ENCODE data around the gene IL34.

Gene IL34

GRCh38 chr16:70678898-70679670 lies 32.7 kb downstream of the IL34 start:
- no peak overlapping the region for H3K4me3 ChIP-seq (ENCODE audit: control insufficient read depth, low read depth, low read length)
- no peak for DNase-seq (ENCODE audit: low read depth)
- TF ChIP-seq CTCF (conservative IDR thresholded peaks at IDR 0.05; ENCODE audit: control insufficient read depth, insufficient read depth, low read depth, low read length), result no peak

- no peak overlapping the region for H3K4me3 ChIP-seq (ENCODE audit: control insufficient read depth, low read depth, low read length)
- TF ChIP-seq CTCF (conservative IDR thresholded peaks at IDR 0.05; ENCODE audit: control insufficient read depth, insufficient read depth, low read depth, low read length), result no peak
- DNase-seq (ENCODE audit: low read depth), result no peak
Observed at GRCh38 chr16:70679671-70680494, 33.5 kb downstream of the IL34 start.

GRCh38 chr16:70680495-70681381 lies 34.4 kb downstream of the IL34 start:
- no peak overlapping the region for H3K4me3 ChIP-seq (ENCODE audit: control insufficient read depth, low read depth, low read length)
- no peak for TF ChIP-seq CTCF (conservative IDR thresholded peaks at IDR 0.05; ENCODE audit: control insufficient read depth, insufficient read depth, low read depth, low read length)
- DNase-seq (ENCODE audit: low read depth), result no peak

- TF ChIP-seq CTCF (conservative IDR thresholded peaks at IDR 0.05; ENCODE audit: control insufficient read depth, insufficient read depth, low read depth, low read length), result no peak
- no peak overlapping the region for H3K4me3 ChIP-seq (ENCODE audit: control insufficient read depth, low read depth, low read length)
- no peak for DNase-seq (ENCODE audit: low read depth)
Observed at GRCh38 chr16:70681382-70682238, 35.3 kb downstream of the IL34 start.

GRCh38 chr16:70682239-70683145 lies 36.1 kb downstream of the IL34 start:
- TF ChIP-seq CTCF (conservative IDR thresholded peaks at IDR 0.05; ENCODE audit: control insufficient read depth, insufficient read depth, low read depth, low read length), result no peak
- H3K4me3 ChIP-seq (ENCODE audit: control insufficient read depth, low read depth, low read length), result no peak overlapping the region
- no peak for DNase-seq (ENCODE audit: low read depth)
